Hematopoietic multipotent progenitor cell treated with erythropoietin and hydrocortisone succinate and interleukin-3 and kit ligand, for 8 days (in vitro differentiated cells): ENCODE measurements around the gene SH3RF3.
"Not testable (repeated sequence)": the region's sequence is repeated elsewhere in the genome, so short reads cannot be mapped to it uniquely, and the experiment has no call there.

Experiments
- DNase-seq: peaks from one replicate; pipeline ENCODE4 v3.0.0-alpha.2; 2015

SH3RF3 gene

DNA sequence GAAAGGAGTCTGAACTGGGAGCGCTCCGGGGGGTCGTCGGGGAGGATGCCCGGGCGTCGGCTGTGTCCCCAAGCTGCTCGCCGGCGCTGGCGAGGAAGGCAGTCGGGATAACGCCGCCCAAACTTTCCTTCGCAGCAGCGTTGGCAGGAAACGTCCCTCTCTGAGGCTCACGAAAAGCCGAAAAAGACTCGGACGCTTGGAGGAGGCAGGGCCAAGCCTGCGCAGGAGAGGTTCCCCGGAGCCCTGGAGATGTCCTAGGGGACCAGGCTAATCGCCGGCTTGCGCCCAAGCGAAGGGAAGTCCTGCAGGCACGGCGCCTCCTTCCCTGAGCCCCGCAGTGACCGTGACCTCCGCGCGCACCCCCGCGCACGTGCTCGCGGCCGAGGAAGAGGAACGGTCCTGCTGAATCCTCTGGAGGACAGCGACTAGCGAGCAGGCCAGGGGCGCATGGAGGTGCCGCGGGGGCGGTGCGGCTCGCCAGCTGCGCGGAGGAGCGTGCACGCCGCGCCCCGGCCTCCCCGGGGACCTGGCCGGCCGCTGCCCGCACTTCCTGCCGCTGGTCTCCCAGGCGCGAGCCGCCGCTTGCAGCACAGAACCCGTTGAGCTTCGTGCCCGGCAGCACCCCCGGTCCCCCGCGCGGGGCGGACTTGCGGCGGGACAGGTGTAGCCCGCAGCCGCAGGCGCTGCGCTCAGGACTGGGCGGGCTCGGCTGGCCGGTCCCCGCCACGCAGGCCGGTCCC lies at the start of gene SH3RF3:
Gene SH3RF3, plus strand, starts transcription at position 590 of the 740 bp plus-strand sequence.
- no peak for DNase-seq

DNA sequence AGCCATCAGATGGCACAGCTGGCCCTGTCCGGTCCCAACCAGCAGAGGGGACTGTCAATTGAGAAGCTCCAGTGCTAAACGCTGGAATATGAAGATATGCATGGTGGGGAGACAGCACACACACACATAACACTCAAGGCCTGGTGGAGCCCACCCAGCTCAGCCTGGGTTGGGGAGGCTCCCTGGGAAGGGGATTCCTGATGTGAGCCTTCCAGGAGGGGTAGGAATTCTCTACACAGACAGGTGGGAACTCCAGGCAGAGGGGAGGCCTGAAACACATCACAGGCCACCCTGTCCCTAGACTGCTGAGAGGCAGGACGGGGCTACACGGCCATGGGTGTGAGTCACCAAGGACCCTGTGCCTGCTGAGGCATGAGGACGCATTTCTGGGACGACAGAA lies 49.4 kb upstream of the SH3RF3 start:
- DNase-seq = no peak

DNA sequence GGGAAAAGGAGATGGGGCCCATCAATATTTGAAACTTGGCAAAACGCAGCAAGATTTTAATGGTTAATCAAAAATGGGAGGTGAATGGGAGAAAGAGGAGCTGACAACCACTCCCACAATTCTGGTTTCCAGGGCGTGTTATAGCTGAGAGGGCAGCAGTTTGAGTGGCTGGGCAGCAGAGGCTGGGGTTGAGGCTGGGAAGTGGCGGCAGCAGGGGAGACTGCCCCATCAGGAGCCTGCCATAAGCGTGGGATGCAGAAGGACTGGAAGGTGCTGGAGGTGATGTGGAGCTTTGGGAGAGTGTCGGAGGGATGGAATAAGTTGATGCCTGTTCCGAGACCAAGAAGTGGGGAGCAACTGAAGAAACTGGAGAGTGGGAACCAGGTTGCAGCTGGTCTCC lies 48.9 kb upstream of the SH3RF3 start:
- DNase-seq = no peak

DNA sequence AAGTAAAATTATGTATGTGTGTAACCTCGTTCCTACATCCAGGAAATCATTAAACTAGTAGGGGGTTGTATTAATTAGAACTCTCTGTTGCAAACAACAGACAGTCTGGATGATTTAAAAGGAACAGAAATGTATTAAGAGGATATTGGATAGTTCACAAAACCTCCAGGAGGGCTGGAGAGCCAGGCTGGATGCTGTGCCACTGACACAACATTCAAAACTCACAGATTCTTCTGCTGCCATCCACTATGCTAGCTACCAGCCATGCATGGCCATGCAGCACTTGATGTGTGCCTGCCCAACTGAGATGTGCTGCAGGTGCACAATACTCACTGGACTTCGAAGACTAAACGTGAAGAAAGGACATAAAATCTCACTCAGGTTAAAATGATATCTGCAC lies 48.2 kb upstream of the SH3RF3 start:
- no peak for DNase-seq

DNA sequence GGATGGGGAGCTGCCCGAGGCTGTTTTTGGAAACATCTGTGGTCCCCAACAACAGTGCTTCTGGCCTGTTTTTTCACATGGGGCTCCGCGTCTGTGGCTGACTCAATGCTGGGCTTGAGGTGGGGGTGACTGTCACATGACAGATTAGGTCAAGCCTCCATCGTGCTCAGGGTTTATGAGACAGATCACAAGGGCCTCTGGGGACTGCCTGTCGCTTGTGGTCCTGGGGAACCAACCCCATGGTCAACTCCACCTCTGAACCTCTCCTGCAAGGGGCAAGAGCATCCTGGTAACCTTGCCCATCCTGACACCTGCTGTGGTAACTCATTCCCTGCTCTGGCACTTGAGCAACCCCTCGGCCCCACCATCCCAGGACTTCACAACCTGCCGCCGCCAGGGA lies 47.6 kb upstream of the SH3RF3 start:
- no peak for DNase-seq

DNA sequence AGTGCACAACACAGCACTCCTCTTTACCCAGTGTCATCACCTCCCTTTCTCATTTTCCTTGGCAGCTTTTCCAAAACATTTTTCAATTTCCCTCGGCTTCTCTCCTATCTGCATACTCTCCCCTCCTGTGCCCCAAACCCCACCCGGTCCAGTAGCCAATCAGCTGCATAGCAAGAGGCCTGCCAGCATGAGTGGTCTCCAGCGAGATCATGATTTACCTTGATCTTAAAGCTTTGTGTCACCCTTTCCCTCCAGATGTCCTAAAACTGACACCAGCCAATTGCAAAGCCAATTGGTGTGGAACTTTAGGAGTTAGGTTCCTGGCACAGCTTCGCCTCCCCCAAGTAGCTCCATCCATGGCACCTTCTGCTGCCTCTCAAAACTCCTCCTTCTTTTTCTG lies 45.2 kb upstream of the SH3RF3 start:
- DNase-seq = no peak

DNA sequence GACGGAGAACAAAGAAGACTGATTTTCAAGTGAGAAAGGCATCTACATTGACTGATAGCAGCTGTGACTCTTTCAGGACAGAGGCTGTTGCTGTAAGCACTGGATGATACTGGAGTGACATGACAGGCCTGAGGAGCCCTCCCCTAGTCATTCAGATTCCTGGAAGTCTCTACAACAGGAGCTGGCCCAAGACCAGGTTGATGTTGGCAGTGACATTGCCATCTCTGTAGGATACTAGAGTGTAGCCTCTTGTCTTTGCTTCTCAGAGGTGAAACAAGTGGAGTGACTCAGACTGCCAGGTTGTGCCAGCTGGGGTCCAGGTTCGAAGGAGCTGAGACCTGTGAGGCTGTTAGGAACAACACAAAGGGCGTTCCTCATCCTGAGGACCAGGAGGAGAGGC lies 44.7 kb upstream of the SH3RF3 start:
- DNase-seq = no peak

DNA sequence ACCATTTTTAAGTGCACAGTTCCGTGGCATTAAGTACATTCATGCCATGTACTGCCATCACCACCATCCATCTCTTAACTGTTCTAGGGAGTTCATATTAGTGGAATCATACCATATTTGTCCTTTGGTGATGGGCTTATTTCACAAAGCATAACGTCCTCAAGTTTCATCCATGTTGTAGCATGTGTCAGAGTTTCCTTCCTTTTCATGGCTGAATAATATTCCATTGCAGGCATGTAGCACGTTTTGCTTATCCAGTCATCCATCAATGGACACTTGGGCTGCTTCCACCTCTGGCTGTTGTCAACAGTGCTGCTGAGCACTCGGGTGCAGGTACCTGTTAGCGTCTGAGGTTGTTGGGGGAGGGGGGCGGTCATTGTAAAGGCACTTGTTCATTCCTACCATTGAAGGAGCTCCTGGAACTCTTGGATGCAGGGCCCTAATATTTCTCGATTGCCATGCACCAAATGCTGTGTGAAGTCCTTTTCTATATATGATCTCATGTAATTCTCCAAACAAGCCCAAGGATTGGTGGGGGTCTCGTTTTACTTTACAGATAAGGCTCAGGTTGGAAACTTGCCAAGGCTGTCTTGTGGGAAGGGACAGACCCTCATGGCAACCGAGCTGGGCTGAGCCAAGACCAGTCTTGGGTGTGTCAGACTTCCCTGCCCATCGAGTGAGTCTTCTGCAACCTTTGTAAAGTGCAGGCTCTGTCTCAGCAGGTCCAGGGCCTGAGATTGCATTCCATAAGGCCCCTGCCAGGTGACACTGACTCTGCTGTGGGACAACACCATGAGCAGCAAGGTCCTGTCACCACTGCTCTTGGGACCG lies 42.9 kb upstream of the SH3RF3 start:
- no peak for DNase-seq

DNA sequence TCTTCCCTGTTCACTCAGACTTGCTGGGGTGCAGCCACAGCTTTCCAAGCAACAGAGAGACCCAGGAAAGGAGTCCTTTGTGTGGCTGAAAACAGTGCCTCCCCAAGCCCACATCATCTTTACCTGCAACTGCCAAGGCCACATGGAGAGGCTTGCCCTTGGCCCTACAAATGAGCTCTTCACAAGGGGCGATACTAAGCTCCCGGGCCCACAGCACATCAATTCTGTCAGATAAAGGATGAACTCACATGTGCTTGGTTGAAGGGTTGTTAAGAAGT lies 42.3 kb upstream of the SH3RF3 start:
- DNase-seq = no peak

DNA sequence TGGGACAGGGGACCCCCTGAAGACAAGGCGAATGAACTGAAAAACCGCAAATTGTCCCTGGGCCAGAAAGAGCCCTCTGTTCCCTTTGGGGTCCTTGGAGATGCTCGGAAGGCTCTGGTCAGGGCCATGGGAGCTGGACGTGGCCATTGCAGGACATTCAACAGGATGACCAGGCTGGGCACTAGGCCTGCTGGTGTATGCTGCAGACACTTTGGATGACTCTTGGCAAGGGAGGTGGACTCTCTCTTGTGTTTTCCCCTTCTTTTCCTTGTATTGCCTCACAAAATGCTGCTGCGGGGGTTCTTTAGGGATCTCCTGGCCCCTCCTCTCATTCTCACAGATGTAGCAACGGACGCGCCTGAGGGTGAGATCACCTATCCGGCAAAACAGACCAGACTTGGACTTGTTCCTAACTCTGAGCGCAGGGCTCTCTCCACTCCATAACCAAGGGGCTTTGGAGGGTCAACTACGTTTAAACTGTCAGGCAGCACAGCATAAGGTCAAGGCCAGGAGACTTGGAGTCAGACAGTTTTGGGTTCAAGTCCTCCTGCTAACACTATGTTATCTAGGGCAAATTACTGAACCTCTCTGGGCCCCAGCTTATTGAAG lies 41.8 kb upstream of the SH3RF3 start:
- no peak for DNase-seq

DNA sequence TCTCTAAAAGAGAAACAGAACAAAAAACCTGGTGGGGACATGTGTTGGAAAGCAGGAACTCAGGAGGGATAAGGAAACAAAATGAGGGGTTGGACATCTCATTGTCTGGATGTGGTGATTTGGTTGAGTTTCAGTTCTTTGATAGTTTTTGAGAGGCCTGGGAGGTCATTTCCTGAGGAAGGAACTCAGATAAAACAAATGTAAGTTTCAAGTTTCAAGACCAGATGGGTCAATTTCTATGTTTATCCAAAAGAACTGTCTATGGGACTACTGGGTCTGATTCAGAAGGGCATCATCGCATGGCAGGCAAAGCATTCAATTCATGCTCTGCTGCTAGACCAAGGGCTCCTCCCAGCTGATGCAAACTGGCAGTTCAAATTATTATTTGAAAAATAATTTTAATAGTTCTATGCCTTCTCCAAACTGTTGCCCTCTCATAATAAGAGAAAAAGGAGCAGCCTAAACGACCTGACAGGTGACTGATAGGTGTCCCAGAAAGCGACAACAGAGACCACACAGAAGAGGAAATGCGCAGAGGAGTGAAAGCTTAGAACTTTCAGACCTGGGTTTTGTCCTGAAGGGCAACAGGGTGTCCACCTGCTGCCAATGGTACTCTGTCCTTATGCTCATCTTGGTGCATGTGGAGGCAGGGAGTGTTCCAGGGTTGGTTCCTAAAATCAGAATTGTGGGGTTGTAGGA lies 39.3 kb upstream of the SH3RF3 start:
- DNase-seq = no peak

DNA sequence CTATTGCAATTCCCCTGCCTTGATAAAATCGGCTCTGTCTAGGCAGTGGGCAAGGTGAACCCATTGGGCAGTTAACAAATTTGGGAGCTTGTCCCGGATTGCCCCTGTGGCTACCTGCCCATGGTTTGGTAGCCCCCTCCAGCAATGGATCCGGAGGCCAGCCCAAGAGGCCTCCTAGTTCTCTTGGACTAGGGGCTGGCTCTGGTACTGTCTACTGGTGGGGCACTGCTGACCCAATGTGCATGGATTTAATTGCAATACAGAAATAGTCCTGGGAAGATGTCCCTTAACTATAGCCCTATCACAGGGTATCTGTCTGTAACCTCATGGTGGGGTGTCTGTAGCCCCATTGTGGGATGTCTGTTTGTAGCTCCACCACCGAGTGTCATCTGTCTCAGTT lies 37.5 kb upstream of the SH3RF3 start:
- DNase-seq = no peak

DNA sequence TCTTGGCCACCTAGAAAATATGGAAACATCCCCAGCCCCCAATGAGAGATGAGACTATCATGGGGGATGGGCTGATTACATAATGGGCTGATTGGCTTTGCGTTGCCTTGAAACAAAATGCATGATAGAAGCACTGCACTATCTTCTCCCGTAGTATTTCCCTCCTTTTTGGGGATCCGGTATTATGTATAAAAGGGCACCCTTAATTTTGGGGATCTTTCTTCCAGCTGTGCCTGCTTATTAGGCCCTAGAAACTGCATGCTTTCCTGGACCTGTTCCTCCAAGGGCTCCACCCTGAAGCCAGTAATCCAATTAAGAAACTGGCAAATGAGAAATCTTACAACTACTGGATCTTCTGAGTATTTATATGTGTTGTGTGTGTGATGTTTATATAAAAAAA lies 34.9 kb upstream of the SH3RF3 start:
- DNase-seq = no peak

DNA sequence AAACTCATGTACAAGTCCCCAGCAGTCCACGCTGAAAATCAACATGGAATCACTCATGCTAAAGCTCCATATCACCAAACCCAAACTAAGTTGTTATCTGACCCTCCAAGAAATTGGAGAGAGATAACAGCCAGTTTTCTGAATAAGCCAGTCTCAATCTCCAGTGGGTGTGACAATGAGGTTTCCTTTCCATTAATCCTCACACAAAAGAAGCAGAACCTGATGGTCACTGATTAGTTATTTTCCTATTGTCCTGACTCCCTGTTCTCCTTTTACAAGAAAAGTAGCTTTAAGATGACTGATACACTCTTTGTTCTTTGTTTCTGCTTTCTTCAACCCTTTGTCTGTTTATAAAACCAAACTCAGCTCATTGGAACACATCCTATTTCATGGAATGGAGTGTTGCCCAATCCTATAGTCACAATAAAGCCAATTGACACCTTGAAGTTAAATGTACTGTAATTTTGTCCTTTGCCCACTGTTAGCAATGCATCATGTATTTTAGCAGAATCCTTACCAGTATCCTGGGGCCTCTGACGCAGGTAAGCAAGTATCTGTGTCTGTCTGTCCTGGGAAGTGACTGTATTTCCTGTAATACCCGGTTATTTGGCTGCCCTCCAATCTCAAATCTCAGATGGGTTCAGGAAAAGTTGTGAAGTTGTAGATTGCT lies 30.6 kb upstream of the SH3RF3 start:
- DNase-seq = no peak

DNA sequence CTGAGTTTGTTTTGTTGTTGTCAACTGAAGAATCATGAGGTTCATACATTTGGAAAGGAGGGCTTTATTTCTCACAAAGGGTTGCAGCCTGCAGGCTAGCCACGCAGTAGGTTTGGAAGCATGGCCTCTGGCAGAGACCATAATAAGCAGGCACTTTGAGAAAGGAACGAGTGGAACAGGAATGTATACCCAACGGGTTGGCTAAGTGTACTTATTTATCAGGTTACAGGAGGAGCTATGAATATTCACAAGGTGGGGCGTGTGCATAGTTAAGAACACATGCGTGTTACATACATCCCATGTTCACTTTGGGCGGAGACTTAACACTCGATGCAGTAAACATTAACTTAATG lies 30.1 kb upstream of the SH3RF3 start:
- DNase-seq = no peak

DNA sequence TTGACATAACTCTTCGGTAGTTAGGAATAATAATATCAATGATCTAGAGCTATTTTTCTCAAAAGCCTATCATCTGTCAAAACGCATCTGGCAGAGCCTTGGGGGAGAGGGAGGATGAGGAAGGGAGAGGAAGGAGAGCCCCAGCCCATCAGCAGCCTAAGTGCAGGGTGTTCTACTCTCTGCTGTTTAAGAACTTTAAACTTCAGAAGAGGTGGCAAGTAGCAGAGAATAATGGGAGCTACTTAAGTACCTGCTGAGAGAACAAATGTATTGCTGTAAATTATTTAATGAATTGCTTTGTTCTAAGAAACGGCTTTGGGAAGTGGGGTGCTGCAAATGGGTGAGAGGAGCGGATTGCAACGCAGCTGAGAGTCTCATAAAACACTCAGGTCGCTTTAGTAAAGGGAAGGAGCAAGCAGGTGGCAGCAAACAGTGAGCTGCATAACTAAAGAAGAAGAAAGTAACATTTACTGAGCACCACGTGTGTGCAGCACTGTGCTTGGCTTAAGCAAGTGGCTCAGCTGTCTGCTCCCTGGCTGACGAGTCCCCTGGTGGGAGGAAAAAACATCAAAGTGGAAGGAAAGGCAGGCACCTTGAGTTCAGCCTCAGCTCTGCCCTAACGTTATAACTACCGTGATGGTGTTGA lies 26.3 kb upstream of the SH3RF3 start:
- no peak for DNase-seq

DNA sequence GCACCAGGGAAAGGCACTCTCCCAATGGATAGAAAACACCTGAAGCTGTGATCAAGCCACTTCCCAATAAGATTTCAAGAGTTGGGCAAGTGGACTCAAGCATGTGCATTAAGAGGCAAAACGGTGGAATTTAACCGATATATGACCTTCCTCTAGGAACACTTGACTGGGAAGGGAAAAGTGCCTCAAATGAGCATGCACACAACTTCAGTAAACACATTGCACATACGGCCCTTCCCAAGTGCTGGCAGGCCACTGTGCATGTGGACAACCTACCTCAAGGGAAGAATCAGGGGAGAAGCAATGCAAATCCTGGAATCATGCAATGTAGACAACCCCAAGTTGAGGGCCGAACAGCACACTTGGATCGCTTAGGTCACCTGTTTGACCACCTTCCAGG lies 23.9 kb upstream of the SH3RF3 start:
- DNase-seq = no peak

DNA sequence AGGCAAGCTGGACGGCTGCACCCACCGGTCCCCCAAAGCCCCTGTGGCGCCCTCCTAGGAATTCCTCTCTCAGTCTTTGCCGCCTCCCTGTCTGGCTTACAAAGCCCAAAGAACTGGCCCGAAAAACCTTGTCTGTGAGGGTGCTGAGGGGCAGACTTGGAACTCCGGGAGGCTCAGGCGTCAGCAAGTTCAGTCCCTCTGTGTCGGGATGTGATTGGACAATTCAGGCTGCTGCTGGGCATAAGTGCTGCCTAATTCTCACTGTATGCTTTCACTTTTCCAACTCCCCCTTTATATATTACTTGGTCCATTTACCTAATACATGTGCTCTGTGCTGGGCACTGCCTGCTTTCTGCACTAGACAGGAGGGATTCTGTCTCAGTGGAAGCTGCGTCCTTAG lies 20.3 kb upstream of the SH3RF3 start:
- DNase-seq = no peak

DNA sequence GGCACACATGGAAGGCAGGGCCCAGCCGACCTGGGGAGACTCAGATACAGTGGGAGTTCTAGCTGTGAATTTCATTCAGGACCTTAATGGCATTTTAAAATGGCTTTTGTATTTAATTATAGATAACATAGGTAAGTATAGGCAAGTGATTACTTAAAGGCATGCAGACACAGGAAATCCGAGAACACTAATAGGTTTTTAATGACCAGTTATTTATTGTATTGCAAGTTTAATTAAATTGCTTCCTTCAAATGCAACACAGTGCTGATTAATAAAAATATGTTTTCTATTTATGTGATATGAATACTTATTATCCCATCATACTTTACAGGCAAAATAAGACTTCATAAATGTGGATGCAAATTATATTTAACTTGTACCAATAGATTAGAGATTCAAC lies 19.7 kb upstream of the SH3RF3 start:
- DNase-seq = no peak

DNA sequence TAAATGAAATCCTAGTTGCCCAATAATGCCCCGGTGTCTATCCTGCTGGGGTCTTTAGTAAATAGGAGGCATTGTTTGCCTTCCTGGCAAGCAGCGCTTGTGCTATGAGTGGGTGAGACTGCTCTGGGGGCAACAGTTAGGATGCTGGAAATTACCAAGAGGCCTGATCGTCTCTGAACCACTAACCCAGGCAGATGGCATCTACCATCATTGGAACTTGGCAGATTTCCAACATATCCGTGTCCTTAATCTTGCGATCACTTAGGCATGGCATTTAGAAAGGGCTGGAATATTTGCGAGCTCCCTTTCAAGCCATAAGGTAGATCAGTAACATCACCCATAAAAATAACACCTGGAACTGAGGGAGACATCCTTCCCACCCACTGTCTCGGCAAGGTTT lies 18.8 kb upstream of the SH3RF3 start:
- DNase-seq = no peak

DNA sequence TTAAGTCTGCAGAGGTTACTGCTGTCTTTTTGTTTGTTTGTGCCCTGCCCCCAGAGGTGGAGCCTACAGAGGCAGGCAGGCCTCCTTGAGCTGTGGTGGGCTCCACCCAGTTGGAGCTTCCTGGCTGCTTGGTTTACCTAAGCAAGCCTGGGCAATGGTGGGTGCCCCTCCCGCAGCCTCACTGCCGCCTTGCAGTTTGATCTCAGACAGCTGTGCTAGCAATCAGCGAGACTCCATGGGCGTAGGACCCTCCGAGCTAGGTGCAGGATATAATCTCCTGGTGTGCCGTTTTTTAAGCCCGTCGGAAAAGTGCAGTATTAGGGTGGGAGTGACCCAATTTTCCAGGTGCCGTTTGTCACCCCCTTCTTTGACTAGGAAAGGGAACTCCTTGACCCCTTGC lies 11.8 kb upstream of the SH3RF3 start:
- DNase-seq = not testable (repeated sequence)

DNA sequence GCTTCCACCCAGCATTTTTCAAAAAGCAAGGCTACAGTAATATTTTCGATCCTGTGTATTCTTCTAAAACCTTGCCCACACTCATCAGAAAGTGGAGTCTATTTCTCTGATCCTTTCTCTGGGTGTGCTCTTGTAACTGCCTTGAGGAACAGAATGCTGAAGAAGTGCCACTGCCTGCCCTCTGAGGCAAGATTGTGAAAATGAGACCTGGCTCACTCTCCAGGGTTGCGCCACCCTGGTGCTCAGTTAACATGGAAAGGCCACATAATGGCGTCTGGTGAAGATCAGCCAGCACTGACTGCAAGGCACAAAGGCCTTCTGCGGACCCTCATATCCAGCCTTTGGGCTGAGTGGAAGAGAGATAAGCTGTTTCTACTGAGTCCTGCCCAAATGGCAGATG lies 11.2 kb upstream of the SH3RF3 start:
- no peak for DNase-seq

DNA sequence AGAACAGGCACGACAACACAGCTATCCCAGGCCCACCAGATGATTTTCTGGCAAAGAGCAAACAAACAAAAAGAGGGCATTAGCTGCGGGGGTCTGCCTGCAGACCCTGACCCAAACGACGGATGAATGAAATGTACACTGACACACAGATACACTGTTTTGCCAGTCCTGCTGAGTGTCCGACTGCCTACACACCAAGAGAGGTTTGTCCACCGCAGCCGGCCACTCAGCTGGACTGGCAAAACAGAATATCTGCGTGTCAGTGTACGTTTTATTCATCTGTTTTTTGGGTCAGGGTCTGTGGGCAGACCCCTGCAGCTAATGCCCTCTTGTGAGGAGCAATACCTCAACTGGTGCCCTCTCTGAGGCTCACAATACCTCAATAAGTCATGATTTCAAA lies 10.7 kb upstream of the SH3RF3 start:
- DNase-seq = no peak
